ENCODE results near the gene APP.
"Not testable (repeated sequence)": the region's sequence is repeated elsewhere in the genome, so short reads cannot be mapped to it uniquely, and the experiment has no call there.

APP gene

GRCh38 chr21:25938658-25939395, 231.7 kb downstream of the APP start:
- no peak for DNase-seq (ENCODE audit: low read depth)

GRCh38 chr21:25936776-25937175, 233.8 kb downstream of the APP start:
- no peak for DNase-seq (ENCODE audit: low read depth)

GRCh38 chr21:25934771-25935224, 235.8 kb downstream of the APP start:
- DNase-seq (ENCODE audit: low read depth) = no peak

- no peak for DNase-seq (ENCODE audit: low read depth)
These were observed 236.4 kb downstream of the APP start for GRCh38 chr21:25934130-25934529.

GRCh38 chr21:25931765-25932164, 238.8 kb downstream of the APP start:
- no peak for DNase-seq (ENCODE audit: low read depth)

GRCh38 chr21:25929856-25930520, 240.6 kb downstream of the APP start:
- DNase-seq (ENCODE audit: low read depth) = no peak

GRCh38 chr21:25927195-25927880, 243.2 kb downstream of the APP start:
- no peak for DNase-seq (ENCODE audit: low read depth)

GRCh38 chr21:25925936-25926335, 244.6 kb downstream of the APP start:
- DNase-seq (ENCODE audit: low read depth) = no peak

GRCh38 chr21:25925064-25925800, 245.3 kb downstream of the APP start:
- DNase-seq (ENCODE audit: low read depth) = no peak

- not testable (repeated sequence) for DNase-seq (ENCODE audit: low read depth)
These were observed 252.4 kb downstream of the APP start for GRCh38 chr21:25918152-25918551.

GRCh38 chr21:25916226-25916625, 254.3 kb downstream of the APP start:
- DNase-seq (ENCODE audit: low read depth) = no peak

- no peak for DNase-seq (ENCODE audit: low read depth)
These were observed 257.1 kb downstream of the APP start for GRCh38 chr21:25913479-25913878.

GRCh38 chr21:25912402-25912746, 258.2 kb downstream of the APP start:
- DNase-seq (ENCODE audit: low read depth) = no peak

GRCh38 chr21:25911730-25912401, 258.7 kb downstream of the APP start:
- no peak for DNase-seq (ENCODE audit: low read depth)

- no peak for DNase-seq (ENCODE audit: low read depth)
These were observed 259.8 kb downstream of the APP start for GRCh38 chr21:25910809-25911208.

GRCh38 chr21:25909341-25909740, 261.2 kb downstream of the APP start:
- no peak for DNase-seq (ENCODE audit: low read depth)

GRCh38 chr21:25908495-25908894, 262.1 kb downstream of the APP start:
- no peak for DNase-seq (ENCODE audit: low read depth)

GRCh38 chr21:25907573-25908275, 262.8 kb downstream of the APP start:
- DNase-seq (ENCODE audit: low read depth) = no peak

GRCh38 chr21:25906587-25906986, 264.0 kb downstream of the APP start:
- no peak for DNase-seq (ENCODE audit: low read depth)

GRCh38 chr21:25905126-25905525, 265.4 kb downstream of the APP start:
- DNase-seq (ENCODE audit: low read depth) = no peak

GRCh38 chr21:25904044-25904695, 266.4 kb downstream of the APP start:
- DNase-seq (ENCODE audit: low read depth) = no peak

Measured in T follicular helper cell (primary cell).